HL-60 (cell line): Measurements from ENCODE around the gene FLT4.

Experiments used
- DNase-seq, 2 experiments: peaks; one replicate each; pipeline ENCODE4 v3.0.0-alpha.2; 2010 to 2020; ENCODE audit warnings: low read depth in 1 of 2, low spot score in 1 of 2
- H3K27ac ChIP-seq: fragments of 250-450 bp; sonication (Bioruptor Pico); replicated peaks from 2 replicates; pipeline ENCODE4 v1.5.1; 2020; ENCODE audit warnings: mild to moderate bottlenecking, moderate library complexity
- H3K27me3 ChIP-seq: fragments of 250-450 bp; sonication (Bioruptor Pico); 2 replicates; pipeline ENCODE4 v1.5.1; 2021; ENCODE audit warnings: mild to moderate bottlenecking, moderate library complexity; ENCODE audit not compliant: insufficient read depth, poor library complexity, severe bottlenecking
- H3K4me3 ChIP-seq: replicated peaks from 2 replicates; pipeline ENCODE4 v1.5.1; 2011; ENCODE audit warnings: mild to moderate bottlenecking, control low read depth, low read length; ENCODE audit not compliant: insufficient read depth
- CTCF ChIP-seq: IDR thresholded peaks from one replicate; pipeline ENCODE4 v1.5.1; 2011; ENCODE audit warnings: low read length, control low read depth, inconsistent platforms; ENCODE audit not compliant: insufficient read depth
- GABPA ChIP-seq: IDR thresholded peaks from 2 replicates; pipeline ENCODE4 v1.6.1; 2012; ENCODE audit warnings: low read depth
- POLR2AphosphoS5 ChIP-seq: IDR thresholded peaks from 2 replicates; pipeline ENCODE4 v1.6.1; 2012; ENCODE audit warnings: low read depth
- SPI1 ChIP-seq: IDR thresholded peaks from 2 replicates; pipeline ENCODE4 v1.6.1; 2012; ENCODE audit warnings: low read depth, mild to moderate bottlenecking, borderline replicate concordance
- long read RNA-seq: library from polyadenylated mRNA; unstranded; transcript quantifications from one replicate; pipeline ENCODE4 v2.0.0, GENCODE V29; 2020
- TF ChIP-seq, protein P1 (sequence below): IDR thresholded peaks from 2 replicates; pipeline ENCODE4 v1.6.1; 2012; ENCODE audit warnings: low read depth; ENCODE audit not compliant: insufficient replicate concordance

Gene FLT4
- long read RNA-seq, partial matches to known transcripts: 19 of 29 reads
- long read RNA-seq, other reads (novel, unspliced or antisense): 10 of 29 reads

DNA sequence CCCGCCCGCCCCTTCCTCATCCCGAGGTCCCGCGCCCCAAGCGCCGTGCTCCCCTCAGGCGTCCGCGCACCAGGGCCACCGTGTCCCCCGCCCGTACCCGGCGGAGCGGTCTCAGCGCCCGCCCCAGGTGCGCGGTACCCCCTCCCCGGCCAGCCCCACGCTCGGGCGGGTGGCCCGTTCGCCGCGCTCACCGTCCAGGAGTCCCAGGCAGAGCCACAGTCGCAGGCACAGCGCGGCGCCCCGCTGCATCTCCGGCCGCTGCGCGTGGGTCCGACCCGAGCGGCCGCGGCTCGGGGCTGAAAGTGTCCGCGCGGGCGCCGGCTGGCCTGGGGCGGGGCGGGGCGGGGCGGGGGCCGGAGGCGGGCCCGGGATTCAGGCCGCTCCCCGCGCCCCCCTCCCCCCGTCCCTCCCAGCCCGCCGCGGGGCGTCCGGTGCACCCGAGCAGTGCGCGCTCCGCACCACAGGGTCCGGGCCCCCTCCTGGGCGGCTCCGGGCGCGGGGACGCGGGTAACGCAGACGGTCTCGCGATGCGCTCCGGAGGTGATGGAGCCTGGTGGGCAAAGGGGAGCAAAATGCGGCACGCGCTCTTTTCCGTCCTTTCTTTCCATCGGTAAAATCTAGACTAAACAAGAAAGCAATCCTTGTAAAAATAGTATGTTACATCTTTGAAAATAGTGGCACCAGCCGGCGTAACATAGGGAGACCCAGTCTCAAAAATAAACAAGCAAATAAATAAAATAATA is at the start of gene FLT4:
Gene FLT4 (minus strand): TSS at position 304 of the 743 bp plus-strand sequence. CDS start 55 bp downstream, at position 249.
- Histone ChIP-seq H3K27me3 (peaks cover 43% of the 10 kb centered on the region), H3K27ac (no peak within 1 kb of the TSS), H3K4me3 (no peak within 1 kb of the TSS)
- TF ChIP-seq CTCF (no peak), GABPA (no peak), SPI1 (no peak), POLR2AphosphoS5 (no peak)
- TF ChIP-seq, protein P1, sequence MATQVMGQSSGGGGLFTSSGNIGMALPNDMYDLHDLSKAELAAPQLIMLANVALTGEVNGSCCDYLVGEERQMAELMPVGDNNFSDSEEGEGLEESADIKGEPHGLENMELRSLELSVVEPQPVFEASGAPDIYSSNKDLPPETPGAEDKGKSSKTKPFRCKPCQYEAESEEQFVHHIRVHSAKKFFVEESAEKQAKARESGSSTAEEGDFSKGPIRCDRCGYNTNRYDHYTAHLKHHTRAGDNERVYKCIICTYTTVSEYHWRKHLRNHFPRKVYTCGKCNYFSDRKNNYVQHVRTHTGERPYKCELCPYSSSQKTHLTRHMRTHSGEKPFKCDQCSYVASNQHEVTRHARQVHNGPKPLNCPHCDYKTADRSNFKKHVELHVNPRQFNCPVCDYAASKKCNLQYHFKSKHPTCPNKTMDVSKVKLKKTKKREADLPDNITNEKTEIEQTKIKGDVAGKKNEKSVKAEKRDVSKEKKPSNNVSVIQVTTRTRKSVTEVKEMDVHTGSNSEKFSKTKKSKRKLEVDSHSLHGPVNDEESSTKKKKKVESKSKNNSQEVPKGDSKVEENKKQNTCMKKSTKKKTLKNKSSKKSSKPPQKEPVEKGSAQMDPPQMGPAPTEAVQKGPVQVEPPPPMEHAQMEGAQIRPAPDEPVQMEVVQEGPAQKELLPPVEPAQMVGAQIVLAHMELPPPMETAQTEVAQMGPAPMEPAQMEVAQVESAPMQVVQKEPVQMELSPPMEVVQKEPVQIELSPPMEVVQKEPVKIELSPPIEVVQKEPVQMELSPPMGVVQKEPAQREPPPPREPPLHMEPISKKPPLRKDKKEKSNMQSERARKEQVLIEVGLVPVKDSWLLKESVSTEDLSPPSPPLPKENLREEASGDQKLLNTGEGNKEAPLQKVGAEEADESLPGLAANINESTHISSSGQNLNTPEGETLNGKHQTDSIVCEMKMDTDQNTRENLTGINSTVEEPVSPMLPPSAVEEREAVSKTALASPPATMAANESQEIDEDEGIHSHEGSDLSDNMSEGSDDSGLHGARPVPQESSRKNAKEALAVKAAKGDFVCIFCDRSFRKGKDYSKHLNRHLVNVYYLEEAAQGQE: no peak
- no peak for DNase-seq

DNA sequence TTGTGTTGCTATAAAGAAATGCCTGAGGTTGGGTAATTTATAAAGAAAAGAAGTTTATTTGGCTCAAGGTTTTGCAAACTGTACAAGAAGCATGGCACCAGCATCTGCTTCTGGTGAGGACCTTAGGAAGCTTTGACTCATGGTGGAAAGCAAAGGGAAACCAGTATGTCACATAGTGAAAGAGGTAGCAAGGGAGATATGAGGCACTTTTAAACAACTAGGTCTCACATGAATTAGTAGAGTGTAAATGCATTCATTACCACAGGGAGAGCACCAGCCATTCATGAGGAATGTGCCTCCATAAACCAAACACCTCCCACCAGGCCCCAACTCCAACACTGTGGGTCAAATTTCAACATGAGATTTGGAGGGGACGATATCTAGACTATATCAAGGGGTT is 49.6 kb upstream of the FLT4 start:
- Histone ChIP-seq H3K27me3 (no peaks in the 10 kb centered on the region), H3K4me3 (no peak overlapping the region), H3K27ac (no peak overlapping the region)
- DNase-seq: no peak
- TF ChIP-seq SPI1 (no peak), GABPA (no peak), CTCF (no peak)
- TF ChIP-seq, protein P1: no peak

GRCh38 chr5:180696116-180696515 is 46.7 kb upstream of the FLT4 start:
- DNase-seq: no peak
- H3K27me3 ChIP-seq: no peaks in the 10 kb centered on the region

More at GRCh38 chr5:180696116-180696515, 46.7 kb upstream of the FLT4 start:
- no peak overlapping the region for H3K4me3 ChIP-seq
- TF ChIP-seq CTCF (no peak), POLR2AphosphoS5 (no peak), SPI1 (no peak), GABPA (no peak)
- TF ChIP-seq, protein P1: no peak
- no peak overlapping the region for H3K27ac ChIP-seq
